LNCAP (cell line): Measurements from ENCODE around the gene SLC44A4.

Experiments used
- TF ChIP-seq, protein P1 (sequence below): fragments of 450-650 bp; IDR thresholded peaks from 2 replicates; pipeline ENCODE4 v1.5.1; 2017; ENCODE audit warnings: mild to moderate bottlenecking

SLC44A4 gene

GRCh38 chr6:31826793-31827285 lies 52.0 kb downstream of the SLC44A4 start:
- TF ChIP-seq, protein P1, sequence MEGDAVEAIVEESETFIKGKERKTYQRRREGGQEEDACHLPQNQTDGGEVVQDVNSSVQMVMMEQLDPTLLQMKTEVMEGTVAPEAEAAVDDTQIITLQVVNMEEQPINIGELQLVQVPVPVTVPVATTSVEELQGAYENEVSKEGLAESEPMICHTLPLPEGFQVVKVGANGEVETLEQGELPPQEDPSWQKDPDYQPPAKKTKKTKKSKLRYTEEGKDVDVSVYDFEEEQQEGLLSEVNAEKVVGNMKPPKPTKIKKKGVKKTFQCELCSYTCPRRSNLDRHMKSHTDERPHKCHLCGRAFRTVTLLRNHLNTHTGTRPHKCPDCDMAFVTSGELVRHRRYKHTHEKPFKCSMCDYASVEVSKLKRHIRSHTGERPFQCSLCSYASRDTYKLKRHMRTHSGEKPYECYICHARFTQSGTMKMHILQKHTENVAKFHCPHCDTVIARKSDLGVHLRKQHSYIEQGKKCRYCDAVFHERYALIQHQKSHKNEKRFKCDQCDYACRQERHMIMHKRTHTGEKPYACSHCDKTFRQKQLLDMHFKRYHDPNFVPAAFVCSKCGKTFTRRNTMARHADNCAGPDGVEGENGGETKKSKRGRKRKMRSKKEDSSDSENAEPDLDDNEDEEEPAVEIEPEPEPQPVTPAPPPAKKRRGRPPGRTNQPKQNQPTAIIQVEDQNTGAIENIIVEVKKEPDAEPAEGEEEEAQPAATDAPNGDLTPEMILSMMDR: no peak

DNA sequence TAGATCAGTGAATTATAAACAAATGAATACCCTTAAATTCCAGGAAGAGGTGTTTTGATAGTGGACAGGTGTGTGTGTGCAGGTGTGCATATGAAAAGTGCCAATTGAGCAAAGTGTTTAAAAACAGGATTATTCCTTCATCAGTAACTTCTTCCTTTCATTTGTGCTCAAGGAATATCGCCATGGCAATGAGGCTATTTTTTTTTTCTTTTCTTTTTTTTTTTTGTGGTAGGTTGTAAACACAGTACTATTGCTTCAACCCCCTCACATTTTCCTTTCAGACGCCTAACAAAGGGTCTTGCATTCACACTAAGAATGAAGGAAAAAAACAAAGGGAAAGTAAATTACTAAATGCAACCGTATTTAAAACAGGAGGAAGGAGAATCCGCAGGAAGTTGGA lies 53.2 kb downstream of the SLC44A4 start:
- TF ChIP-seq, protein P1: no peak

DNA sequence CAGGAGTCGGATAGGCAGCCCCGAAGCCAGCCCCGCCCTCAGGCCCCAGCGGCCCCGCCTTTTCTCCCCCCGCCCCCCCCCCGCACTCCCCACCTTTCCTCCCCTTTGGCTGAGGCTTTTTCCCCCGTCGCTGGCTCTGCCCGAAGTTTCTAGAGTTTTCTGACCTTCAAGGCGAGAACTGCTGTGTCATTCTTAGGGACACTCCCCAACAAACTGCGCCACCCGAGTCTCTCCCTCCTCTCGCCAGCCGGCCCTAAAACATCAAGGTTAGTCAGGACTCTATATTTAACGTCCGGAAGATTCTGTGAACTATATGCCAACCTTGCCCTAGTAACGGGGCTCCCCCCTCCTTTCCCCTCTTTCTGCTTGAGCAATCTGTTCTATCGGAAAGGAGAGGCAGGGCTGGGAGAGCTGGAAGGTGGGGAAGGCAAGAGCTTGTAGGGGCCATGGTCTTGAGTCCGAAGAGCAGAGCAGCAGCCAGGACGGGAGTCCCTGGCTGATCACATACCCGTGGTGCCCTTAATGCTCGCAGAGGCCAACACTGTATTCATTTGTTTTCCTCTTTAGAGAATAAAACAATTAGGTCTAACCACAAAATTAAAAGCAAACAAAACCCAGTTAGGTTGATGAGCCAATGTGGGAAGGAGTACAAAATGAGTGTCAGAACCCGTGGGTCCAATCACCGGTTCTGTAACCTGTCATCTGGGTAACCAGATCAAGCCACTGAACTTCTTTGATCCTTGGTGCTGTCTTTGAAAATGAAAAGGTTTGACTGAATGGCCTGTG lies 56.6 kb downstream of the SLC44A4 start:
- TF ChIP-seq, protein P1: no peak

GRCh38 chr6:31821301-31822035 lies 57.3 kb downstream of the SLC44A4 start:
- TF ChIP-seq, protein P1: no peak

DNA sequence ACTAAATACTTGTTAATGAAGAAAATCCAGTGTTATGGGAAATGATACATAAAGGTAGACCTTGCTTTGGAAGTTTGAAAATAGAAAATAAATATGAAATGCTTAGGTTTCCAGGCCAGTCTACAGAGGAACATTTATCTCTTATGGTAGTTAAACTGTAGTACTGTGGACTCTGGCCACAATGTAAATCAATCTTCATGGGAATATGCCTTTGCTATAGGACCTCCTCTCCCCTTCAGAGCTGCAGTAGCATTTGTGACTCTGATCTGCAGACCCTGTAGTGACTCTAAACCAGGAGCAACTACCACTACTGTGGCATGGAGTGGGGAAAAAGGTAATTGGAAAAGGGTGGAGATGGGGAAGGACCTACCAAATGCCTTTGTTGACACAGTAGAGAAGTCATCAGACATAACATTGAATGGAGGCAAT lies 58.9 kb downstream of the SLC44A4 start:
- TF ChIP-seq, protein P1: no peak

GRCh38 chr6:31815025-31815838 lies 63.6 kb downstream of the SLC44A4 start, which contains the start of the genes HSPA1A and HSPA1L:
TSS of gene HSPA1A (plus strand) at chr6:31815543. CDS start at chr6:31815757, 214 bp downstream.
TSS of gene HSPA1L (minus strand) at chr6:31815283. CDS start at chr6:31811972, 3,311 bp downstream.
- TF ChIP-seq, protein P1: no peak

DNA sequence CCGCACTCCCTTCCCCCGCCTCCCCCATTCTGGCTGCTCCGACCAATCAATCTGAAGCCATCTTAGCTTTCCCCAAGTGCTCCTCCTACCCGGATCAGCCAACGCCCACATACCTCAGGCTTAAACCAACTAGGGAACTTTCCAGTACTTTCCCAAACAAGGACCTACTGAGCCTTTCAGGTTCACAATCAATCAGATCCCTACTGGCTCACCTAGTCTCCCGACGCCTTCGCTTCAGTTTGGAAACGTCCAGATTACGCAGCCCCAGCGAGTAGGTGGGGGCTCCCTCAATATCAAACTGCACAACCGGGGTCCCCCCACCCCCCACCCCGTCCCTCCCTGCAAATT lies 64.1 kb downstream of the SLC44A4 start:
- TF ChIP-seq, protein P1: no peak
